Effector CD4-positive, alpha-beta T cell (primary cell): ENCODE measurements around the gene KPNA6.

Experiments used
- DNase-seq: peaks from one replicate; pipeline ENCODE4 v3.0.0-alpha.2; 2020

KPNA6 gene

DNA sequence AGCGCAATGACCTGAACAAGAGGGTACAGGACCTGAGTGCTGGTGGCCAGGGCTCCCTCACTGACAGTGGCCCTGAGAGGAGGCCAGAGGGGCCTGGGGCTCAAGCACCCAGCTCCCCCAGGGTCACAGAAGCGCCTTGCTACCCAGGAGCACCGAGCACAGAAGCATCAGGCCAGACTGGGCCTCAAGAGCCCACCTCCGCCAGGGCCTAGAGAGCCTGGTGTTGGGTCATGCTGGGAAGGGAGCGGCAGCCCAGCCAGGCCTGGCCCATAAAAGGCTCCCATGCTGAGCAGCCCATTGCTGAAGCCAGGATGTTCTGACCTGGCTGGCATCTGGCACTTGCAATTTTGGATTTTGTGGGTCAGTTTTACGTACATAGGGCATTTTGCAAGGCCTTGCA, 87.1 kb downstream of the KPNA6 start:
- DNase-seq = no peak

DNA sequence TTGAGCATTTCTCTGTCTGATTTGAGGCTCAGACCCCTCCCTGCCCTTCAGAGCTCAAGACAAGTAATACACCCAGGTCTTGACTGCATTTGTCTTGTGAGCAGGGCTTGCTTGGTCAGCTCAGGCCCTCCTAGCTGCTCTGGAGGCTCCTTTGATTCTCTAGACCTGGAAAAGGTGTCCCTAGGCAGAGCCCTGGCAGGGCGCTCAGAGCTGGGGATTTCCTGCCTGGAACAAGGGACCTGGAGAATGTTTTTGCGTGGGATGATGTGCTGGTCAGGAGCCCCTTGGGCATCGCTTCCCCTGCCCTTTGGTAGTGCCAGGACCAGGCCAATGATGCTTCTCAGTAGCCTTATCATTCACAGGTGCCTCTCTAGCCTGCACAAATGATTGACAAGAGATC, 87.7 kb downstream of the KPNA6 start:
- DNase-seq = no peak

DNA sequence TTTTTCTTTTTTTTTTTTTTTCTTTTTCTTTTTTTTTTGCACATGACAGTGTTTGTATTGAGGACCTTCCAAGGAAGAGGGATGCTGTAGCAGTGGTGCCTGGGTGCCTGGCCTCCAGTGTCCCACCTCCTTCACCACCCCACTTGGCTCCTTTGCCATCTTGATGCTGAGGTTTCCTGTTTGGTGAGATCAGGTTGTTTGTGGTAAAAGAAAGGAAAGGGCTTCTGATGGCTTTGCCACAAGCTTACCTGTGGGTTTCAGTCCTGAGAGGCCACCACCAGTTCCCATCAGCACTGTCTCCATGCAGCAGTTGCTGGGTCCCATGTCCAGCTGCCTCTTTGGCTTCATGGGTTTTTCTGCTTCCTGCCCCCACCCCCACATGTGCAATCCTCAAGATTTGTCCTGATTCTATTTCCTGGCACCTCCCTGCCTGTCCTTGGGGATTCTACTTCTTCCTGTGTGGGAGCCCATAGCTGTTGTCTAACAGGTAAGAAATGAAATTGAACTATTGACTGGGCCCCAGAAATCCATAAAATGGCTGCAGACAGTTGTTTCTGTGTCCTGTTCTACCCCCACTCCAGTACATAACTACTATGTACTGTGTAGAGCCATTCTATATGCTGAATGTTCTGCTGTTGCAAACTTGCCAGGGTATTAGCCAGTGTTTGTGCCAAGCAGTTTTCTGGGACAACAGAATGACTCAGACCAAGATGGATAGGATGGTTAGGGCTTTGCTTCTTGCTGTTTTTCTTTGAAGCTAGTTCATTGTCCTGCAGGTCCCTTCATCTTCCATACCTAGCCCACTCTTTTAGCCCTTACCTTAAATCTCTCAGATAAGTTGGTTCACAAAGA, 88.3 kb downstream of the KPNA6 start:
- no peak for DNase-seq

DNA sequence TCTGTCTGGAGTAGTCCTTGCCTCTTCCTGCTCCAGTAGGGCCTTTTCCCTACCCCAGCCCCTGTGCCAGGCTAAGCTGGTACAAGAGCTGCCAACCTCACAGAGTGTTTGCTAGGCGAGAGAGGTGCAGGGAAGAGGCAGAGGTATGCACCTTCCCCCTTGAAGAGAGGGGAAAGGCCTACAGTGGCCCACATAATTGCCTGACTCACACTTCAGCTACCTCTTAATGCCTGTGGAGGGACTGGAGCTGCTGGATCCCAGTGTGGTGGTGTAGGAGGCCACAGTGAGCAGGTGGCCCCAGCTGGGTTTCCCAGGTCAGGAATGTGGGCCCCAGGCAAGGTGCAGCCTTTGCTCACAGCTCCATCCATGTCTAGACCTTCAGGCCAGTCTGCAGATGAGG, 89.2 kb downstream of the KPNA6 start:
- no peak for DNase-seq

DNA sequence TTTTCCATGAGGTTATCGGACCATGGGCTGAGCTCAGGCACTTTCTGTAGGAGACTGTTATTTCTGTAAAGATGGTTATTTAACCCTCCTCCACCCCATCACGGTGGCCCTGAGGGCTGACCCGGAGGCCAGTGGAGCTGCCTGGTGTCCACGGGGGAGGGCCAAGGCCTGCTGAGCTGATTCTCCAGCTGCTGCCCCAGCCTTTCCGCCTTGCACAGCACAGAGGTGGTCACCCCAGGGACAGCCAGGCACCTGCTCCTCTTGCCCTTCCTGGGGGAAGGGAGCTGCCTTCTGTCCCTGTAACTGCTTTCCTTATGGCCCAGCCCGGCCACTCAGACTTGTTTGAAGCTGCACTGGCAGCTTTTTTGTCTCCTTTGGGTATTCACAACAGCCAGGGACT, 90.0 kb downstream of the KPNA6 start:
- DNase-seq = no peak

DNA sequence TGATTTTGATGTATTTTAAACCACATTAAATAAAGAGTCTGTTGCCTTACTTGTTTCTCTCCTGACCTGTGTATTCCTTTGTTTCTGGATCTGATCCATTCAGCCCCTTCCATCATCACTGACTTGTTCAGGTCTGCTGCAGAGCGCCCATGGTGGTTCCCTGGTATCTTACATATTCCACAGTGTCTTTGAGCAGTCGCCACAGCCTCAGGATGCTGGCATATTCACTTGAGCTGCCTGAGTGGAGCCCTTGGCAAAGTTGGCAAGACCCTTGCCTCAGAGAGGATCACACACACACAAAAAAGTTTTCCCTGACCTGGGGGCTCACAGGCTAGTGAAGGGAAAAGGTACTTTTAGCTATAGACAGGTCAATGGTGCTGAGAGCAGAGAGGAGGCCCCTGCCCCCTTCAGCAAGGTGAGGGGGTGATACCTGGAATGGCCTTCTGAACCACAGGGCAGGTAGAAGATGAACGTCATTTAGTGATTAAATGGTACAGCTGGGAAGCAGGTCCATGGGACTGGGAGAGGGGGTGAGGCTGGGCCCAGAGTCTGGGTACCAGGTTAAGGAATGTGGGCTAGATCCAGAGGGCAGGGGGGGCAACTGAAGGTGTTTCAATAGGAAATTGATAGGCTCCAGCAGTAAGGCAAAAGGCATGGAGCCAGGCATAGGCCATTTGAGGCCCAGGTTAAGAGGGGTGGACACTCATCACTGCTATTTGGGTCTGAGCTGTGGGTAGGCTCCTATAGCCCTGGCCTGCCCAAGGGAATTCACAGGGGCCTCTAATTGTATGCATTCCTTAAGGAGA, 90.6 kb downstream of the KPNA6 start:
- DNase-seq = no peak

DNA sequence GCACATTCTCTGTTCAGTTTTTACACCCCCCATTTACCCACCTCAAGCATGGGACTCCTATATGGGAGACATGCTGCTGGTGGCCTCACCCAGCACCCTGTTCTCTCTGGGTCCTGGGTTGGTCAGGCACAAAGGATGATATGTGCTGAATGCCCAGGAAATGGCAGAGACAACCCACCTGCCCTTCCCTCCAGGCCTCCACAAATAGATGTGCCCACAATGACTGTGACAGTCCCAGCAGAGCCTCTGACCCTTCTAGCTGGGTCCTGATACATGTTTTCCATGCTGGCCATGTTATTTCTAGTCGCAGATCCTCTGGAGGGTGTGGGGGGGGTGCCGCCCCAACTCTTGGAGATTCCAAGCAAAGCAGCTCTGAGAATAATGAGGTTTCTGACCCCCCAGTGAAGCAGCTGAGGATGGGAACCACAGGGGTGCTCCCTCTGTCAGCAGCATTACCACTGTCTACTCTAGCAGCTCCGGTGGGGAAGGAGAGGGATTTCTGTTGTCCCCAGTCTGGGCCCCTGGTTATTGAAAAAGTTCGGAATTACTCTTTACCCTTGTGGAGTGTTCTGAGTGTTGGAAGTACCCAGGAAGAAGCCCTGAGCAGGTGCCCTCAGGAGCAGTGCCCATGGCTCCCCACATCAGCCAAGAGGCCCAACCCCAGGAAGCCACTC, 91.3 kb downstream of the KPNA6 start:
- DNase-seq = no peak

DNA sequence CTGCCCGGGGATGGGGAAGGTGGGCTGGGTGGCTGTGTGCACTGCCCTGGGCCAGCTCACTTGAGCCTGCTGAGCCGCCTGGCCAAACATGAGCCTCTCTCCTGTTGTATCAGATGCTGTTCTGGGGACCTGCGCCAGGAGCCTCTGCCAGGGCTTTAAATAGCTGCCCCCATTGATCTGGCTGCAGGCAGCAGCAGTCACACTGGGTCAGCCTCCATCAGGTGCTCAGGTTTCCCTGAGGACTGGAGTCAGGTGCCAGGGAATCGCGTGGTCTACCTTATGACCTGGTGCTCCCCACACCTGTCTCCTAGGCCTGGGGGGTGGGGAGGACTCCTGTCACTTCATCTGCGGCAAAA, 91.8 kb downstream of the KPNA6 start:
- no peak for DNase-seq

DNA sequence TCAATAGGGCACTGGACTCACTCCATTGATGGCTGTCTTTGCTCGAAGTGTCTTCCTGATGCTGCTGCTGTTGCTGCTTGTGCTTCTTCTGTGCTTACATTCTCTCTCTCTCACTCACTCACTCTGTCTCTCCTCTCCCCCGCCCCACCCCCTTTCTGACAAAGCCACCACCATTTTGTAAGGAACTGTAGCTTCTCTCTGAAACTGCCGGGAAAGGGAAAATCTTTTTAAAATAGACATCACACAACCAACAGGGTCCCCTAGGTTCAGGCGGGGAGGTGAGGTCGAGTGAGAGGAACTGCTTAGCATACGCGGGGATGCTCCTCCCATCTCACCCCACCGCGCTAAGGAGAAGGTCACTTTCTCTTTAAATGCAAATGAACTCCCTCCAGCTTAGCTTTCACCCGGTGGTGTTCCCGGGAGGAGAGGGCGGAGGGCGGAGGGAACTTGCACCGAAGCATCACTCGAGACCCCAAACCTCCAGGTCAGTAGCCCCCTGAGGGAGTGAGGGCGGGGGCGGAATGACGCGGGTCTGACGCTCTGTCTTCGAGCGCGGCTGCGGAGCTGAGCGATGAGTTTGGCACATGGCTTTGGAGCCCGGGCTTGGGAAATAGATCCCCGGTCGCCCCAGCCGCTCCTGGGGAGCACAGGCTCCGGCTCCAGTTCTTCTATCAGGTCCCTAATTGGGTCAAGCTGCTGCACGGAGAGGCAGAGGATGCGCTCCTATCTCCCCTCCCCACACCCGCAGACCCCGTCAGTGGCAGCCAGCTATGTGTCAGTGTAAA, 92.6 kb downstream of the KPNA6 start, which contains the start of gene CCDC28B:
CCDC28B (plus strand) TSS at position 370 of the 785 bp plus-strand sequence. CDS start 1,341 bp downstream, outside the sequence.
- DNase-seq = peak; percentile 40

DNA sequence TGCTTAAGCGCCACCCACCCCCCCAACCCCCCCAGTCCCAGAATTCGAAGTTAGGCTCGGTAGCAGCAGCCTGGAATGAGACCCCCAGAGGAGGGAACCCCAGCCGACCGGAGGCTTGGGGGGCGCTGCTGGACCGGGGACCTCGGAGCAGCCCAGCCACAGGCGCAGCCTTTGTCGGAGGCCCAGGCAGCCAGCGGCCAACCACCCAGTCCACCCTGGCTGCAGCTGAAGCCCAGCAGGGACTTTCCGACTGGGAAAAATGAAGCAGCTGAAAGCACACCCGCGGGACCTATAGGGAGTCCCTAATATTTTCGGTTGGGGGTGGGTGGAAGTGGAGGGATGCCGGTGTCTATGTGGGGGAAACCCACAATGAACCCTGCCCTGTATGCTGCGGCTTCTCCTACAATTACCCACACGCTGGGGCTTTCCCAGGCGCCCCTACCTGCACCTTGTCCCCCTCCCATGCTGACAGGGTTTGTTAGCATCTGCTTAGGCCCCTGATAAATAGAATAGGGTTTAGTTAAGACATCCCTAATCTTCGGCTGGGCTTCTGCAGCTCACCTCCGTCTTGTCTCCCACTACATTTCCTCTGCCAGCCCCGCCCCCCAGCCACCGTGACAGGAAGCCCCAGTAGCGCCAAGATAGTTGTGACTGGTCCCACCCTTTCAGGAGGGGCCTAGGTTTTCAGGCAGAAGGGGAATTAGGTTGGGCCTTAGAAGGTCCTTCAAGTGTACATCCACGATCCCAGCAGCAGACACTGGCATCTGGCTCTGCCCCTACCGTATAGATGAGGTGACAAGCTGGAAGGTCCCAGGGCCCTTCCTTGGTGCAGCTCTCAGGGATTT, 93.4 kb downstream of the KPNA6 start:
- DNase-seq = peak; percentile 72

DNA sequence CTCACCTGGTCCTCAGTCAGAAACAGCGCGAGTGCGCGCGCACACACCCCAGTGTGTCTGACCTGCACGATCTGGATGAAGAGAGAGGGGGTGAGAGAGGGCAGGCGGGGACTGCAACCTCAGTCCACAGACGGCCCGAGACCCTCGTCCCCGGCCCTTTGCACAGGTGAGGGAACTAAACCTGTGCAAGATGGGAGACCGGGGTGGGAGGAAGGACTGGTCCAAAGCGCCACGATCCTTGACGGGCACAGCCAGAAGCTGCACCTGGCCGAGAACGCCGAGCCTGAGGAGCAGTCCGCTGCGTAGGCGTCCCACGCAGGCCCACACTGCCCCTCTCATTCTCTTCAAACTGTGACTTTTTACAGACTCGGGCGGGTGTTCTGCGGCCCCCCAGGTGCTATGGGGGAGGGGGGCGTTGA, 97.1 kb downstream of the KPNA6 start:
- no peak for DNase-seq

DNA sequence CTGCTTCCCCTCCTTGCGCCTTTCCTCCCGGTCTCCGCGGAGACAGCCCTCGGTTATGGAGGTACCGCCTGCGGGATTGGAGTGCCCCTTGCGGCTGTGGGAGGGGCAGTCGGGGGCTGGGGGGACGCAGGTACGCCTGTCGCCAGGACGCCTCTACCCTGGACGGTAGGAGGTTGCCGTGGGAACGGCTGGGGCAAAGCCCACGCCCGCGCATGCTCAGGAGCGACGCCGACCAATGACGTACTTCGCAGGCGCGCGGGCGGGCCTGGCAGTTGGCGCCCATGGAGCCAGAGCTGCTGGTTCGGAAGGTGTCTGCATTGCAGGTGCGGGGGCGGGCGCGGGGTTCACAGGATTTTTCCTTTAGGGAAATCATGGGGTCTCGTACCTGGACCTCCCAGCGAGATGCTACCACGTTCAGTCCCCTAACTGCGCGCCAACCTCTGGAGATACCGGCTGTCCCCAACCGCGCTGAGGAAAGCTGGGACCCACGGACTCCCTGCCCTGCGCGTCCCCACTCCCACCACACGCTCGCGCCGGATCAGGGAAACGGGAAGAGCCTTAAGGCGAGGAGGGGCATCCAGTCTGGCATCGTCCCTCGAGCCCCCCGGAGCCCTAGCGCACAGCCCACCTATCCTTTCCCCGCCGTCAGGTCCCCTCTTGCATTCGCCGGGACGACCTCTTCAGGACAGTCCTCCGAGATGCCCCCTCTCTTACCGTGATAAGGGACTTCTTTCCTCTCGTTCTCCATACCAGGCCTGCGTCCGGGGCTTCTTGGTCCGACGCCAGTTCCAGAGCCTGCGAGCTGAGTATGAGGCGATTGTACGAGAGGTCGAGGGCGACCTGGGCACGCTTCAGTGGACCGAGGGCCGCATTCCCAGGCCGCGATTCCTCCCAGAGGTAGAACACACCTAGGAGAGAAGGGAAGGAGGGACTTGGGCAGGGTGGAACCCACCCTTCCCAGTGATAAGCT, 97.8 kb downstream of the KPNA6 start, which contains the start of gene IQCC:
IQCC (plus strand) TSS at position 271 of the 970 bp plus-strand sequence; CDS start at position 282, 11 bp downstream.
- peak; percentile 81 for DNase-seq

DNA sequence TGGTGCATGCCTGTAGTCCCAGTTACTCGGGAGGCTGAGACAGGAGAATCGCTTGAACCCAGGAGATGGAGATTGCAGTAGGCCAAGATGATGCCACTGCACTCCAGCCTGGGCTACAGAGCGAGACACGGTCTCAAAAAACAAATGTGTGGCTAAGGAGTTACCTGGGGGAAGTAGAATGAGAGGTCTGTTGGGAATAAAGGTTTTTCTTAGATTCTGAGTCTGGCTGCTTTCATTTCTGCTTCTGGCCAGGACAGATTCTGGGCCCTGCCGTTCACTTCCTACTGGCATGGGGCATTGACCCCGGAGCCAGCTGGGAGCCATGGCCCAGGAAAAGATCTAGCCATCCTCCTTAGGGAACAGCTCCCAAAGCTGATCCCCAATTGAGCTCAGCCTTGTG, 100.6 kb downstream of the KPNA6 start:
- no peak for DNase-seq

DNA sequence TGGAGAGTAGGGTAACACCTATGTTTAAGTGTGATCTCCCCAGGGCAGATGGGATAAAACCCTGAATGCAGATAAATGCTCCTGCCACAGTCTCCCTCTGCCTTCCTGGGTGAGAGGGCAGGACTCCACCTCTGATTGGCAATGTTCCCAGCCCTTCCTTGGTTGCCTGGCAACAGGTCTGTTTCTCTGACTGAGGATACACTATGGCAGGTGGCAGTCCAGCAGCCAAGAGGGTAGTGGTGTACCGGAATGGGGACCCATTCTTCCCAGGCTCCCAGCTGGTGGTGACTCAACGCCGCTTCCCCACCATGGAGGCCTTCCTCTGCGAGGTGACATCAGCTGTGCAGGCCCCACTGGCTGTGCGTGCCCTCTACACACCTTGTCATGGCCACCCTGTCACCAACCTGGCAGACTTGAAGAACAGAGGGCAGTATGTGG, 101.1 kb downstream of the KPNA6 start, which contains the start of gene DCDC2B:
DCDC2B (plus strand) TSS at position 199 of the 438 bp plus-strand sequence; CDS start at position 204, 5 bp downstream.
- no peak for DNase-seq

DNA sequence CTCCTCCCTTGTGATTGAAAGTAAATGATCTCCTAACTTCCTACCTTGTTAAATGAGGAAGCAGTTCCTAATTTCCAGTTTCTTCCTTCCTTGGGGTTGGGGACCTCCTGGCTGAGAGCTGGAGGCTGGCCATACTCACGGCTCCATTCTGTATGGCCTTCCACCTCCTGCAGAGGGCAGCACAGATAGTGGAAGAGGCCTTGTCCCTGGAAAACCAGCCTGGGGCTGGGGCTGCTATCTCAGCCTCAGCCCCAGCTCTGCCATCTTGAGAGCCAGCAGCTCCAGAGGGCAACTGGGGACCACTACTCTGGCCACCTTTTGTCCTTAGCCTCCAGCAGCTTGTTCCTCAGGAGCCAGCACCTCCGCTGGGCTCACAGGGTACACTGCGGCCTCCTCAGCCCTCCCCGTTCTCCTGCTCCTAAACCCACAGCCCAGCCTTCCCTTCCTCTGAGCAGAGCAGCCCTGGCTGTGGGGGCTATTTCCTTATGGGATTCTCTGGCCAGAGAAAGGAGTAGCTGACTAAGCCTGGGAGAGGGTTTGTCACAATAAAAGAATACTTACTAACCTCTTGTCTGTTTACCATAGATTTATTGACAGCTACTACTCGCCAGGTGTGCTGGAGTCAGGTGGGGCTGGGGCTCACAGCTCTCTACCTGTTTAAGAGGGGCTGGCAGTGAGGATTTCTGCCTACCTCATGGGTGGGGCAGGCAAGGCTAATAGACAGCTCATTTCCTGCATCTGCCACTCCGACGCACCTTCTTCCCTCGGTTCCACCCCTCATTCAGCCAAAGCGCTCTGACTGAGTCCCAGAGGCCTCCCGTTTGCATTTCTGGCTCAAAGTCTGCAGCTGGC, 108.0 kb downstream of the KPNA6 start:
- DNase-seq = peak; percentile 46

DNA sequence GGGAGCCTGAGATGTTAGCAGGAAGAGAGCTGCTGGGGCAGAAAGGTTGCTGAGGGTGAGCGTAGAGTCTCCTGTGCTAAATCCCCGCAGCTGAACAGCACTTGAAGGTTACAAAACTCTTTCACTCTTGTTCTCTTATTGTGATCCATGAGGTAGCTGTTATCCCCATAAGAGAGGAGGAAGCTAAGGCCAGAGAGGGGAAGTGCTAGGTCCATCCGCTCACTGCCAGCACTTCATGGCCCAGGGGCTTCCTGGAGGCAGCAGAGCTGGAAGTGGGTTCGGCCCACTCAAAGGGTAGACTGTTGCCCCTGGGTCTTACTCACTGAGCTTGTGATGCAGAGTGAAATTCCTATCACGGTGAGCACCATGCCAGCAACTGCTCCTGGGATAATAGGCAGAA, 108.7 kb downstream of the KPNA6 start:
- no peak for DNase-seq

DNA sequence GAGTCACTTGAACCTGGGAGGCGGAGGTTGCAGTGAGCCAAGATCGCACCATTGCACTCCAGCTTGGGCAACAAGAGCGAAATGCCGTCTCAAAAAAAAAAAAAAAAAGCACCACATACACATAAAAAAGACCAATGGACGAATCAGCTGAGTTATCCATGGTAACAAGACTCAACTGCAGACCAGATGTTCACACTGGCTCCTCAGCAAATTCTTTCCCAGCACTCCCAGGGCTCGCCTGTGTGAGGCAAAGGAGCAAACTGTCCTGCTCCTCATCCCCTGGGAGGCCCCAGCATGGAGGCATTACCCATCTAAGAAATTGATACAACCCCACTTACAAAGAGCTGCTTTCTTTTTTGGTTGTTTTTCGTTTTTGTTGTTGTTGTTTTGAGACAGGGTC, 111.2 kb downstream of the KPNA6 start:
- DNase-seq = no peak

DNA sequence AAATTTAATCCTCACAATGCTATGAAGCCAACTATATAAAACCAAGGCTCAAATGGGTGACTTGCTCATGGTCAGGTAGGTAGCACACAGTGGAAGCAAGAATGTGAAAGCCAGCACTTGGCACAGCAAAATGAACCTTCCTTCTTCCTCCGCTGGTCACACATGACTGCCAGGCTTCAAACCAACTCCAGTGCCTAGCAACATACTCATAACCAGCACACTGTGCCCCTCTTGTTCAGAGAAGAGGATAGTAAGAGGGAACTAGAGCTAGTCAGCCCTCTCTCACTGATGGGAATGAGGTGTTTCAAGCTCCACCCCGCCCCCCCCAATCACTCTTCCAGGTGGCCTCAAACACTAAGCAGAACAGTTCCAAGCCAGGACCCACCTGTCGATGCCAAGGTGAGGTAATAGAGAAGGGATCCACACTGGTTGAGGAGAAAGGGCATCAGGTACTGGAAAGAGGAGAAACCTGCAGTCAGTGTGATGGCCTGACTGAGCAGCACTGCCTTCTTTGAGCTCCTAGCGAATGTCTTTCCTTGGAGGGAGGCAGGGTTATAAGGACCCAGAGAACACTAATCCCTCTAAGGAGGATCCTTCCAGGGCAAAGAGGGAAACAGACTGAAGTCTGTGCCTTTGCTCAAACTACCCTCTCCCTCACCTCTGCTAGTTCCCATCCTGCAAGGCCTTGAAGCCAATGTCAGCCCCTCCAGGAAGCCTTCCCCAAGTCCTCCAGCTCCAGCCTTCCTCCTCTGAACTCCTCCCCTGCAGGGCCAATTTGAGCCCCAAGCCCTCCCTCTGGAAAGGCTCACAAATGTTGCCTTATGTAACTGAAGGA, 113.1 kb downstream of the KPNA6 start:
- no peak for DNase-seq
